ENCODE data around the gene GJD3. TPM values are rescaled to one million over a fixed set of nuclear protein-coding genes. Genes with fewer than 3 reads are reported as not detected.

Gene GJD3
- total RNA-seq, 1 experiment from 2014 or later: 0.71 TPM

- Mint-ChIP-seq H3K27ac (ENCODE audit: unreplicated experiment) (peak overlapping the region; percentile 71), H3K36me3 (ENCODE audit: insufficient read depth, unreplicated experiment) (peaks cover 91% of the 10 kb centered on the region), H3K4me3 (ENCODE audit: low read depth, unreplicated experiment) (peak overlapping the region; percentile 89), H3K9me3 (ENCODE audit: low read depth, unreplicated experiment) (no peaks in the 10 kb centered on the region), H3K4me1 (ENCODE audit: low read depth, unreplicated experiment) (peaks cover 45% of the 10 kb centered on the region), H3K27me3 (ENCODE audit: unreplicated experiment) (no peaks in the 10 kb centered on the region)
- peak; percentile 100 for DNase-seq
- no peak for TF ChIP-seq CTCF (IDR thresholded peaks at IDR 0.05; ENCODE audit: unreplicated experiment)
- CTCF ChIA-PET: interaction anchor here (0.6 to 36.5 kb wide), 34 partner anchors 7 to 556 kb away, joined by 3 to 1520 read pairs (median 4); partner anchors contain the start of genes CDC6, GJD3, IGFBP4 and RARA
- intact Hi-C loops (cut with micrococcal nuclease; ENCODE audit: unreplicated experiment): loop anchor here (1.0 to 2.0 kb wide), 2 partner anchors 15 to 23 kb away; no protein-coding TSS in a partner anchor
- BruUV-seq (replicated peaks): TSS peak; percentile 70
Observed at GRCh38 chr17:40317880-40318829, 46.4 kb downstream of the GJD3 start.

- peak overlapping the region; percentile 89 for H3K4me3 Mint-ChIP-seq (ENCODE audit: low read depth, unreplicated experiment)
- no peaks in the 10 kb centered on the region for H3K9me3 Mint-ChIP-seq (ENCODE audit: low read depth, unreplicated experiment)
- peak; percentile 100 for TF ChIP-seq CTCF (IDR thresholded peaks at IDR 0.05; ENCODE audit: unreplicated experiment)
- peak; percentile 98 for DNase-seq
- CTCF ChIA-PET: interaction anchor here (0.5 to 36.5 kb wide), 53 partner anchors 8 to 1362 kb away, joined by 3 to 1520 read pairs (median 4); partner anchors contain the start of genes CDC6, GJD3, RARA and TOP2A
- intact Hi-C loops (cut with micrococcal nuclease; ENCODE audit: unreplicated experiment): loop anchor here (1.0 to 2.0 kb wide), 2 partner anchors 15 to 24 kb away; no protein-coding TSS in a partner anchor
- peak overlapping the region; percentile 71 for H3K27ac Mint-ChIP-seq (ENCODE audit: unreplicated experiment)
- peaks cover 85% of the 10 kb centered on the region for H3K36me3 Mint-ChIP-seq (ENCODE audit: insufficient read depth, unreplicated experiment)
- BruUV-seq (replicated peaks): TSS peak; percentile 95
- no peaks in the 10 kb centered on the region for H3K27me3 Mint-ChIP-seq (ENCODE audit: unreplicated experiment)
- H3K4me1 Mint-ChIP-seq (ENCODE audit: low read depth, unreplicated experiment): peaks cover 38% of the 10 kb centered on the region
Observed at GRCh38 chr17:40317345-40317873, 47.1 kb downstream of the GJD3 start.

- peak; percentile 94 for DNase-seq
- H3K27me3 Mint-ChIP-seq (ENCODE audit: unreplicated experiment): no peaks in the 10 kb centered on the region
- CTCF ChIA-PET: interaction anchor here (0.5 to 36.5 kb wide), 61 partner anchors 8 to 1363 kb away, joined by 3 to 1520 read pairs (median 5); partner anchors contain the start of genes CDC6, GJD3, NR1D1 and RARA
- peaks cover 85% of the 10 kb centered on the region for H3K36me3 Mint-ChIP-seq (ENCODE audit: insufficient read depth, unreplicated experiment)
- H3K9me3 Mint-ChIP-seq (ENCODE audit: low read depth, unreplicated experiment): no peaks in the 10 kb centered on the region
- peak overlapping the region; percentile 71 for H3K27ac Mint-ChIP-seq (ENCODE audit: unreplicated experiment)
- H3K4me1 Mint-ChIP-seq (ENCODE audit: low read depth, unreplicated experiment): peaks cover 31% of the 10 kb centered on the region
- H3K4me3 Mint-ChIP-seq (ENCODE audit: low read depth, unreplicated experiment): peak overlapping the region; percentile 89
- TF ChIP-seq CTCF (IDR thresholded peaks at IDR 0.05; ENCODE audit: unreplicated experiment): no peak
- intact Hi-C loops (cut with micrococcal nuclease; ENCODE audit: unreplicated experiment): loop anchor here (1.0 to 2.0 kb wide), 2 partner anchors 14 to 25 kb away; no protein-coding TSS in a partner anchor
- BruUV-seq (replicated peaks): no TSS peak
Observed at GRCh38 chr17:40316571-40317344, 47.8 kb downstream of the GJD3 start.

Data from Calu3 (cell line).